ENCODE measurements around the gene VPS18. TPM values are rescaled to one million over a fixed set of nuclear protein-coding genes. Genes with fewer than 3 reads are reported as not detected.

Gene VPS18
- total and polyA plus RNA-seq, 2 experiments from 2014 or later, result 5.9 to 42.5 TPM

- Mint-ChIP-seq H3K27ac (no peak overlapping the region), H3K9me3 (no peaks in the 10 kb centered on the region; the same call in 2 of the 3 replicates), H3K36me3 (ENCODE audit: low read depth) (peaks cover 17% of the 10 kb centered on the region), H3K4me3 (no peak overlapping the region), H3K4me1 (peaks cover 9% of the 10 kb centered on the region), H3K27me3 (ENCODE audit: insufficient read depth, low read depth, poor library complexity) (peaks cover 19% of the 10 kb centered on the region)
- no peaks in the 10 kb centered on the region for H3K9me2 ChIP-seq (ENCODE audit: insufficient read depth)
- no peaks in the 10 kb centered on the region; the same call in 1 of the 2 replicates for H4K20me1 ChIP-seq (replicated peaks; ENCODE audit: insufficient read depth)
- ATAC-seq (peak; percentile 8), DNase-seq (ENCODE audit: low spot score) (peak; percentile 80)
- no peaks in the 10 kb centered on the region; the same call in 1 of the 2 replicates for H3F3A ChIP-seq (replicated peaks; ENCODE audit: low read depth)
- peaks cover 7% of the 10 kb centered on the region; the same call in 1 of the 2 replicates for H3K27me3 ChIP-seq (ENCODE audit: insufficient read depth)
- peaks cover 17% of the 10 kb centered on the region for H3K79me2 ChIP-seq (replicated peaks; ENCODE audit: insufficient read depth)
- 0 out of 2 replicates have a peak, but pooled peaks cover 4% of the 10 kb centered on the region for H3K4me1 ChIP-seq (ENCODE audit: insufficient read depth)
- H3K27ac ChIP-seq (ENCODE audit: low read depth), result no peak overlapping the region
- TF ChIP-seq POLR2AphosphoS5 (IDR thresholded peaks at IDR 0.05; ENCODE audit: low read depth) (no peak), CTCF (conservative IDR thresholded peaks at IDR 0.05; ENCODE audit: low read depth in 2 of 2) (peak; percentile 70 to 73)
- no peak overlapping the region; the same call in 1 of the 2 replicates for H2AFZ ChIP-seq
- H3K4me2 ChIP-seq, result no peak overlapping the region
- H3K36me3 ChIP-seq (ENCODE audit: insufficient read depth), result peaks cover 8% of the 10 kb centered on the region; the same call in 1 of the 2 replicates
- no peak overlapping the region for H3K4me3 ChIP-seq
Observed at GRCh38 chr15:40891810-40892446, 2.3 kb upstream of the VPS18 start.

- ATAC-seq (no peak), DNase-seq (ENCODE audit: low spot score) (no peak)
- Mint-ChIP-seq H3K9me3 (no peaks in the 10 kb centered on the region; the same call in 2 of the 3 replicates), H3K27ac (no peak overlapping the region), H3K36me3 (ENCODE audit: low read depth) (peaks cover 23% of the 10 kb centered on the region), H3K27me3 (ENCODE audit: insufficient read depth, low read depth, poor library complexity) (peaks cover 19% of the 10 kb centered on the region), H3K4me3 (no peak overlapping the region; the same call in 2 of the 3 replicates), H3K4me1 (peaks cover 9% of the 10 kb centered on the region)
- TF ChIP-seq CTCF (conservative IDR thresholded peaks at IDR 0.05; ENCODE audit: low read depth in 2 of 2), result no peak
- no peak overlapping the region for H3K4me3 ChIP-seq
- no peaks in the 10 kb centered on the region for H3K9me2 ChIP-seq (ENCODE audit: insufficient read depth)
- H4K20me1 ChIP-seq (replicated peaks; ENCODE audit: insufficient read depth), result no peaks in the 10 kb centered on the region; the same call in none of the 2 replicates
- 0 out of 2 replicates have a peak, but pooled peaks cover 4% of the 10 kb centered on the region for H3K4me1 ChIP-seq (ENCODE audit: insufficient read depth)
- peak overlapping the region; percentile 100; the same call in 1 of the 2 replicates for H2AFZ ChIP-seq
- peaks cover 23% of the 10 kb centered on the region for H3K79me2 ChIP-seq (replicated peaks; ENCODE audit: insufficient read depth)
- no peak overlapping the region for H3K27ac ChIP-seq (ENCODE audit: low read depth)
- no peak overlapping the region for H3K4me2 ChIP-seq
- peaks cover 7% of the 10 kb centered on the region; the same call in 1 of the 2 replicates for H3K27me3 ChIP-seq (ENCODE audit: insufficient read depth)
- peaks cover 12% of the 10 kb centered on the region for H3K36me3 ChIP-seq (ENCODE audit: insufficient read depth)
- H3F3A ChIP-seq (replicated peaks; ENCODE audit: low read depth), result no peaks in the 10 kb centered on the region; the same call in 1 of the 2 replicates
Observed at GRCh38 chr15:40892447-40893012, 1.7 kb upstream of the VPS18 start.
